ENCODE data around the gene CLEC2L.

GRCh38 chr7:139582671-139583155 is 59.2 kb downstream of the CLEC2L start:
- TF ChIP-seq CBX8 (IDR thresholded peaks at IDR 0.05; ENCODE audit: borderline replicate concordance, low read depth, low read length), result no peak
- no peak for TF ChIP-seq SP4 (IDR thresholded peaks at IDR 0.05; ENCODE audit: low read length)
- no peak for TF ChIP-seq POLR2A (IDR thresholded peaks at IDR 0.05; ENCODE audit: control extremely low read depth in 1 of 2, low read depth in 2 of 2, low read length in 2 of 2)
- no peak for TF ChIP-seq JUND (IDR thresholded peaks at IDR 0.05; ENCODE audit: low read length)
- no peak for TF ChIP-seq CEBPB (IDR thresholded peaks at IDR 0.05; ENCODE audit: low read depth, low read length)
- no peak for TF ChIP-seq CTCF (IDR thresholded peaks at IDR 0.05; ENCODE audit: control extremely low read depth in 1 of 3, insufficient read depth in 1 of 3, low read depth in 1 of 3, low read length in 3 of 3)

Data from H1 (cell line).